KMS-11 (cell line): Measurements from ENCODE around the gene NRG3.

Experiments used
- H2AFZ ChIP-seq: fragments of 200-600 bp; sonication (generic); 2 replicates; pipeline ENCODE4 v1.6.1; 2016; ENCODE audit warnings: antibody characterized with exemption, mixed run types, low read depth
- H3K27ac ChIP-seq: fragments of 200-600 bp; sonication (generic); 2 replicates; pipeline ENCODE4 v1.6.1; 2016; ENCODE audit warnings: mild to moderate bottlenecking, mixed run types
- H3K27me3 ChIP-seq: fragments of 200-600 bp; sonication (generic); 2 replicates; pipeline ENCODE4 v1.6.1; 2017; ENCODE audit warnings: mild to moderate bottlenecking, low read depth, mixed run types, moderate library complexity; ENCODE audit not compliant: insufficient read depth
- H3K36me3 ChIP-seq: fragments of 200-600 bp; sonication (generic); 2 replicates; pipeline ENCODE4 v1.6.1; 2017; ENCODE audit warnings: mild to moderate bottlenecking, mixed run types; ENCODE audit not compliant: insufficient read depth
- H3K4me1 ChIP-seq: fragments of 200-600 bp; sonication (generic); 2 replicates; pipeline ENCODE4 v1.6.1; 2016; ENCODE audit warnings: mild to moderate bottlenecking, low read depth, mixed run types; ENCODE audit not compliant: poor library complexity, severe bottlenecking
- H3K4me2 ChIP-seq: fragments of 200-600 bp; sonication (generic); 2 replicates; pipeline ENCODE4 v1.7.0; 2016; ENCODE audit warnings: mild to moderate bottlenecking, mixed run types
- H3K4me3 ChIP-seq: fragments of 200-600 bp; sonication (generic); IDR thresholded peaks from 2 replicates; pipeline ENCODE4 v1.6.1; 2017; ENCODE audit warnings: low read depth, low read length, mixed read lengths; ENCODE audit not compliant: insufficient read depth
- H3K79me2 ChIP-seq: fragments of 200-600 bp; sonication (generic); 2 replicates; pipeline ENCODE4 v1.6.1; 2016; ENCODE audit warnings: low read depth, mixed run types; ENCODE audit not compliant: insufficient read depth
- H3K9ac ChIP-seq: fragments of 200-600 bp; sonication (generic); 2 replicates; pipeline ENCODE4 v1.6.1; 2016; ENCODE audit warnings: mild to moderate bottlenecking, mixed run types
- H4K20me1 ChIP-seq: fragments of 200-600 bp; sonication (generic); 2 replicates; pipeline ENCODE4 v1.6.1; 2016; ENCODE audit warnings: mild to moderate bottlenecking, mixed run types; ENCODE audit not compliant: insufficient read depth
- TF ChIP-seq, protein P1 (sequence below): fragments of 200-600 bp; sonication (generic); conservative IDR thresholded peaks from 2 replicates; pipeline ENCODE4 v1.6.1; 2017; ENCODE audit warnings: low read depth, mild to moderate bottlenecking, antibody characterized with exemption, low read length, moderate library complexity, mixed read lengths

The NRG3 gene

GRCh38 chr10:82821043-82821442 lies 946.0 kb downstream of the NRG3 start:
- Histone ChIP-seq H3K4me3 (no peak overlapping the region), H3K36me3 (no peaks in the 10 kb centered on the region), H3K79me2 (no peaks in the 10 kb centered on the region), H2AFZ (no peak overlapping the region), H3K4me2 (no peak overlapping the region), H4K20me1 (no peaks in the 10 kb centered on the region), H3K27me3 (no peaks in the 10 kb centered on the region), H3K4me1 (no peaks in the 10 kb centered on the region), H3K9ac (no peak overlapping the region), H3K27ac (no peak overlapping the region)
- TF ChIP-seq, protein P1, sequence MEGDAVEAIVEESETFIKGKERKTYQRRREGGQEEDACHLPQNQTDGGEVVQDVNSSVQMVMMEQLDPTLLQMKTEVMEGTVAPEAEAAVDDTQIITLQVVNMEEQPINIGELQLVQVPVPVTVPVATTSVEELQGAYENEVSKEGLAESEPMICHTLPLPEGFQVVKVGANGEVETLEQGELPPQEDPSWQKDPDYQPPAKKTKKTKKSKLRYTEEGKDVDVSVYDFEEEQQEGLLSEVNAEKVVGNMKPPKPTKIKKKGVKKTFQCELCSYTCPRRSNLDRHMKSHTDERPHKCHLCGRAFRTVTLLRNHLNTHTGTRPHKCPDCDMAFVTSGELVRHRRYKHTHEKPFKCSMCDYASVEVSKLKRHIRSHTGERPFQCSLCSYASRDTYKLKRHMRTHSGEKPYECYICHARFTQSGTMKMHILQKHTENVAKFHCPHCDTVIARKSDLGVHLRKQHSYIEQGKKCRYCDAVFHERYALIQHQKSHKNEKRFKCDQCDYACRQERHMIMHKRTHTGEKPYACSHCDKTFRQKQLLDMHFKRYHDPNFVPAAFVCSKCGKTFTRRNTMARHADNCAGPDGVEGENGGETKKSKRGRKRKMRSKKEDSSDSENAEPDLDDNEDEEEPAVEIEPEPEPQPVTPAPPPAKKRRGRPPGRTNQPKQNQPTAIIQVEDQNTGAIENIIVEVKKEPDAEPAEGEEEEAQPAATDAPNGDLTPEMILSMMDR = no peak

DNA sequence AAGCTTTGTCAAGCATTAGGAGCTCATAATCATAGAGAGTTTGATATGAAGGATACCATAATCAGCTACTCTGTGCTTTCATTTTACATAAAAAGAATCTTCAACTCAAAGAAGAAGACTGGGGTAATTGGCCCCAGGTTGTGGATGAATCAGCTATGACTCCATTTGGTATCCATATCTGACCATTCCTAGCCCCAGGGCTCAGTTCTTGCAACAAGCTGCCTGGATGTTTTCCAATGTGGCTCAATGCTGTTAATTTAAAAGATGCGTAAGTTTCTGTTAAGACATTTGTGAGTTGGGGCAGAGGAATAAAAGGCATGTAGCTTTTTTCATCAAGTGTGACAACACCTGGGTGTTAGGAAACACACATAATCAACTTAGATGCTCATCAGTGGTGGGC lies 951.1 kb downstream of the NRG3 start:
- no peak overlapping the region for H3K27ac ChIP-seq
- no peaks in the 10 kb centered on the region for H3K79me2 ChIP-seq
- no peaks in the 10 kb centered on the region for H3K4me1 ChIP-seq
- H4K20me1 ChIP-seq = no peaks in the 10 kb centered on the region
- H3K36me3 ChIP-seq = no peaks in the 10 kb centered on the region
- no peak overlapping the region for H3K4me3 ChIP-seq
- H2AFZ ChIP-seq = no peak overlapping the region
- no peaks in the 10 kb centered on the region for H3K27me3 ChIP-seq
- no peak overlapping the region for H3K4me2 ChIP-seq
- TF ChIP-seq, protein P1 = no peak
- H3K9ac ChIP-seq = no peak overlapping the region

- Histone ChIP-seq H3K4me3 (no peak overlapping the region), H3K79me2 (no peaks in the 10 kb centered on the region), H3K27me3 (no peaks in the 10 kb centered on the region), H3K36me3 (no peaks in the 10 kb centered on the region), H3K9ac (no peak overlapping the region), H3K4me2 (no peak overlapping the region), H4K20me1 (no peaks in the 10 kb centered on the region), H2AFZ (no peak overlapping the region), H3K27ac (no peak overlapping the region), H3K4me1 (no peaks in the 10 kb centered on the region)
- TF ChIP-seq, protein P1 = no peak
Observed at GRCh38 chr10:82827901-82828300, 952.9 kb downstream of the NRG3 start.

- H4K20me1 ChIP-seq = no peaks in the 10 kb centered on the region
- no peaks in the 10 kb centered on the region for H3K36me3 ChIP-seq
- no peaks in the 10 kb centered on the region for H3K4me1 ChIP-seq
- no peak overlapping the region for H3K9ac ChIP-seq
- no peak overlapping the region for H2AFZ ChIP-seq
- H3K27me3 ChIP-seq = no peaks in the 10 kb centered on the region
- TF ChIP-seq, protein P1 = no peak
- no peaks in the 10 kb centered on the region for H3K79me2 ChIP-seq
- H3K27ac ChIP-seq = no peak overlapping the region
- no peak overlapping the region for H3K4me3 ChIP-seq
- no peak overlapping the region for H3K4me2 ChIP-seq
Observed at GRCh38 chr10:82847242-82847641, 972.2 kb downstream of the NRG3 start.
